ENCODE data around the gene HSPB9.

GRCh38 chr17:42107124-42107523 is 15.5 kb upstream of the HSPB9 start:
- TF ChIP-seq POLR2A (IDR thresholded peaks at IDR 0.05; ENCODE audit: low read depth, low read length) = no peak
- TF ChIP-seq CTCF (IDR thresholded peaks at IDR 0.05 in 2 of 3, conservative IDR thresholded peaks at IDR 0.05 in 1 of 3; ENCODE audit: control insufficient read depth in 2 of 3, extremely low read depth in 1 of 3, insufficient read depth in 1 of 3, low read depth in 3 of 3, low read length in 3 of 3) = no peak
- TF ChIP-seq BACH1 (IDR thresholded peaks at IDR 0.05; ENCODE audit: borderline replicate concordance) = no peak
- TF ChIP-seq SMAD1 (IDR thresholded peaks at IDR 0.05; ENCODE audit: low read depth, partially characterized antibody) = no peak
- TF ChIP-seq SMC3 (IDR thresholded peaks at IDR 0.05; ENCODE audit: borderline replicate concordance, low read length) = no peak
- no peak for TF ChIP-seq CHD2 (IDR thresholded peaks at IDR 0.05; ENCODE audit: borderline replicate concordance, low read depth, low read length)
- no peak for TF ChIP-seq NR2C1 (IDR thresholded peaks at IDR 0.05)
- TF ChIP-seq CREB1 (IDR thresholded peaks at IDR 0.05; ENCODE audit: low read depth) = no peak
- TF ChIP-seq EP300 (IDR thresholded peaks at IDR 0.05; ENCODE audit: borderline replicate concordance in 1 of 2, control insufficient read depth in 1 of 2, low read depth in 2 of 2, low read length in 2 of 2) = no peak
